GM23248 (cell line): ENCODE measurements around the gene PRDM16.

ENCODE experiments used
- EZH2 ChIP-seq: fragments of 200-600 bp; sonication (generic); IDR thresholded peaks from 2 replicates; pipeline ENCODE4 v1.6.1; 2018; ENCODE audit warnings: antibody characterized with exemption, mild to moderate bottlenecking; ENCODE audit not compliant: insufficient read depth, poor library complexity, severe bottlenecking
- EZH2phosphoT487 ChIP-seq: fragments of 200-600 bp; sonication (generic); IDR thresholded peaks from 2 replicates; pipeline ENCODE4 v1.6.1; 2018; ENCODE audit warnings: antibody characterized with exemption, moderate library complexity, mild to moderate bottlenecking, low read depth; ENCODE audit not compliant: insufficient read depth

DNA sequence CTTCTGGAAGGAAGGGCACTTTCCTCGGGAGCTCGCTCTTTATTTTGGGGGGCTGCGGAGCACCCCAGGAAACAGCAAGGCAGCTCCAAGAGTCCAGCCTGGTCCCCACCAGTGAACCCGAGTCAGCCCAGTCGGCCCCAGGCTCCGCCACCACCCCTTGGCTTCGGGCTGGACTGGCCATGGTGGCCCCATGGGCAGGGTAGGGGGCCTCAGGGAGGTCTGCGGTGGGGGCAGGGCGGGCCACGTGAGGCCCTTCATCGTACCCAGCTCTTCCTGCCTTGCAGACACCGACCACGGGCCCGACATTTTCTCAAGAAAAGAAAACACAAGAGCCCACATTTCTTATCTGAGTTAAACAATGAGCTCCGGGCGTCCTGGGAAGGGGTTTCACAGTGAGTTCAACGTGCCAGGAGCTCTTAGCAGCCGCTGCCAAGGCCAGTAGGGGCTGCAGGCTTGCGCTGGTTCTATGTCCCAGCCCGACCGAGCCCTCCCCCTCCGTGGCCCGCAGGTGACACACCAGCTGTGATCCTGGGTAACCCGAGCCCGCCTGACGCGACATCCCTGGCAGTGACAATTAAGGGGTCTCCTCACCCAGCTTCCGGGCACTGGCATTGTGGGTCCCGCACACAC lies 66.2 kb downstream of the PRDM16 start:
- TF ChIP-seq EZH2 (no peak), EZH2phosphoT487 (no peak)
